ENCODE measurements around the gene ACOT2.
"Not testable (repeated sequence)": the region's sequence is repeated elsewhere in the genome, so short reads cannot be mapped to it uniquely, and the experiment has no call there.

The ACOT2 gene

GRCh38 chr14:73567951-73568885 is 795 bp upstream of the ACOT2 start:
- no peak for ATAC-seq

- not testable (repeated sequence) for ATAC-seq
Measured at GRCh38 chr14:73568886-73569184, 178 bp upstream of the ACOT2 start.

- peak; percentile 48 to 57 for ATAC-seq
Measured at GRCh38 chr14:73570913-73571312, 1.9 kb downstream of the ACOT2 start.

- ATAC-seq = not testable (repeated sequence)
Measured at GRCh38 chr14:73573034-73573433, 4.0 kb downstream of the ACOT2 start.

GRCh38 chr14:73573740-73574139 is 4.7 kb downstream of the ACOT2 start:
- not testable (repeated sequence) for ATAC-seq

- not testable (repeated sequence) for ATAC-seq
Measured at GRCh38 chr14:73574251-73574650, 5.2 kb downstream of the ACOT2 start.

- no peak for ATAC-seq
Measured at GRCh38 chr14:73576391-73576790, 7.4 kb downstream of the ACOT2 start.

GRCh38 chr14:73577214-73577613 is 8.2 kb downstream of the ACOT2 start:
- not testable (repeated sequence) for ATAC-seq

GRCh38 chr14:73582102-73582979 is 13.3 kb downstream of the ACOT2 start:
- peak in 1 of 2 donors; percentile 28 for ATAC-seq

GRCh38 chr14:73588695-73589094 is 19.7 kb downstream of the ACOT2 start:
- ATAC-seq = no peak

- ATAC-seq = no peak
Measured at GRCh38 chr14:73589116-73589515, 20.1 kb downstream of the ACOT2 start.

- ATAC-seq = not testable (repeated sequence)
Measured at GRCh38 chr14:73590673-73591004, 21.6 kb downstream of the ACOT2 start.

GRCh38 chr14:73591690-73592449 is 22.9 kb downstream of the ACOT2 start, which contains the start of gene ACOT4:
TSS of gene ACOT4 (plus strand) at chr14:73591873. CDS start at chr14:73591960, 87 bp downstream.
- peak; percentile 82 to 84 for ATAC-seq

GRCh38 chr14:73594491-73594890 is 25.5 kb downstream of the ACOT2 start:
- ATAC-seq = no peak

- ATAC-seq = no peak
Measured at GRCh38 chr14:73599499-73599898, 30.5 kb downstream of the ACOT2 start.

GRCh38 chr14:73602994-73603393 is 34.0 kb downstream of the ACOT2 start:
- ATAC-seq = no peak

- no peak for ATAC-seq
Measured at GRCh38 chr14:73606271-73606670, 37.3 kb downstream of the ACOT2 start.

GRCh38 chr14:73607241-73607640 is 38.2 kb downstream of the ACOT2 start:
- no peak for ATAC-seq

- no peak for ATAC-seq
Measured at GRCh38 chr14:73610687-73611086, 41.7 kb downstream of the ACOT2 start.

- peak; percentile 89 to 91 for ATAC-seq
Measured at GRCh38 chr14:73612339-73613045, 43.5 kb downstream of the ACOT2 start, which contains the start of gene ACOT6. TSS of gene ACOT6 (plus strand) at chr14:73612517. CDS start at chr14:73612572, 55 bp downstream.

- peak in 1 of 2 donors; percentile 3 for ATAC-seq
Measured at GRCh38 chr14:73613046-73613383, 44.0 kb downstream of the ACOT2 start.

GRCh38 chr14:73613419-73613963 is 44.5 kb downstream of the ACOT2 start:
- no peak for ATAC-seq

All from activated CD4-positive, CD25-positive, alpha-beta regulatory T cell treated with anti-CD3 and anti-CD28 coated beads, Interleukin-2, amount 50 U/mL, for 24 hours (primary cell).